Measurements from ENCODE around the gene GAGE12J.
"Not testable (repeated sequence)": the region's sequence is repeated elsewhere in the genome, so short reads cannot be mapped to it uniquely, and the experiment has no call there.

- TF ChIP-seq CTCF, POLR2A (IDR thresholded peaks at IDR 0.05): not testable (repeated sequence)
Measured at GRCh38 chrX:49323735-49324134, 1.9 kb downstream of the GAGE12J start.

Measured in ovary (tissue), 3 donors.